ENCODE results near the gene CELA3A. TPM values are rescaled to one million over a fixed set of nuclear protein-coding genes. Genes with fewer than 3 reads are reported as not detected.
"Not testable (repeated sequence)": the region's sequence is repeated elsewhere in the genome, so short reads cannot be mapped to it uniquely, and the experiment has no call there.

The CELA3A gene
- total and polyA plus RNA-seq, 4 donors = 0.06 to 0.23 TPM; not detected in 2

GRCh38 chr1:21972973-21973441 lies 28.4 kb upstream of the CELA3A start:
- peak overlapping the region in 1 of 2 donors; percentile 35 for H3K27ac ChIP-seq (ENCODE audit: low read depth in 1 of 2, low read length in 2 of 2)
- H3K27me3 ChIP-seq (ENCODE audit: control insufficient read depth in 4 of 4, insufficient read depth in 4 of 4, low read length in 3 of 4); H3K36me3 ChIP-seq (ENCODE audit: control insufficient read depth in 4 of 4, insufficient read depth in 3 of 4, low read depth in 1 of 4, low read length in 3 of 4); H3K4me3 ChIP-seq (ENCODE audit: low read depth in 1 of 3, low read length in 3 of 3); DNase-seq (ENCODE audit: low spot score); H3K4me1 ChIP-seq (ENCODE audit: control insufficient read depth in 4 of 4, insufficient read depth in 4 of 4, low read length in 3 of 4); H3K9ac ChIP-seq (ENCODE audit: low read depth in 1 of 2, low read length in 2 of 2); H3K9me3 ChIP-seq (ENCODE audit: control insufficient read depth in 4 of 4, low read length in 3 of 4): not testable (repeated sequence)
- peak in 1 of 2 donors; percentile 30 for TF ChIP-seq JUND (IDR thresholded peaks at IDR 0.05)
- TF ChIP-seq SP1 (IDR thresholded peaks at IDR 0.05) = peak; percentile 7
- WGBS = 17% methylated on average over 2 of the region's 2 CpGs

- H3K9ac ChIP-seq (ENCODE audit: low read depth in 1 of 2, low read length in 2 of 2); DNase-seq (ENCODE audit: low spot score); H3K27ac ChIP-seq (ENCODE audit: low read depth in 1 of 2, low read length in 2 of 2); H3K36me3 ChIP-seq (ENCODE audit: control insufficient read depth in 4 of 4, insufficient read depth in 3 of 4, low read depth in 1 of 4, low read length in 3 of 4); H3K4me3 ChIP-seq (ENCODE audit: low read depth in 1 of 3, low read length in 3 of 3); H3K27me3 ChIP-seq (ENCODE audit: control insufficient read depth in 4 of 4, insufficient read depth in 4 of 4, low read length in 3 of 4); H3K4me1 ChIP-seq (ENCODE audit: control insufficient read depth in 4 of 4, insufficient read depth in 4 of 4, low read length in 3 of 4); H3K9me3 ChIP-seq (ENCODE audit: control insufficient read depth in 4 of 4, low read length in 3 of 4): not testable (repeated sequence)
- WGBS = 97% methylated on average over 8 of the region's 8 CpGs
Measured at GRCh38 chr1:21973948-21974347, 27.5 kb upstream of the CELA3A start.

GRCh38 chr1:21974699-21975098 lies 26.8 kb upstream of the CELA3A start:
- not testable (repeated sequence) for H3K36me3 ChIP-seq (ENCODE audit: control insufficient read depth in 4 of 4, insufficient read depth in 3 of 4, low read depth in 1 of 4, low read length in 3 of 4); H3K4me1 ChIP-seq (ENCODE audit: control insufficient read depth in 4 of 4, insufficient read depth in 4 of 4, low read length in 3 of 4); H3K9me3 ChIP-seq (ENCODE audit: control insufficient read depth in 4 of 4, low read length in 3 of 4); H3K27me3 ChIP-seq (ENCODE audit: control insufficient read depth in 4 of 4, insufficient read depth in 4 of 4, low read length in 3 of 4); H3K9ac ChIP-seq (ENCODE audit: low read depth in 1 of 2, low read length in 2 of 2); H3K27ac ChIP-seq (ENCODE audit: low read depth in 1 of 2, low read length in 2 of 2); H3K4me3 ChIP-seq (ENCODE audit: low read depth in 1 of 3, low read length in 3 of 3); DNase-seq (ENCODE audit: low spot score)
- TF ChIP-seq YY1 (IDR thresholded peaks at IDR 0.05) = peak; percentile 21
- peak; percentile 24 for TF ChIP-seq SP1 (IDR thresholded peaks at IDR 0.05)
- TF ChIP-seq RXRA (IDR thresholded peaks at IDR 0.05) = peak; percentile 39 to 54
- TF ChIP-seq NR2F2 (IDR thresholded peaks at IDR 0.05) = peak; percentile 8
- WGBS = 46% methylated on average over 6 of the region's 6 CpGs

GRCh38 chr1:21975296-21975695 lies 26.2 kb upstream of the CELA3A start:
- H3K27ac ChIP-seq (ENCODE audit: low read depth in 1 of 2, low read length in 2 of 2); H3K9ac ChIP-seq (ENCODE audit: low read depth in 1 of 2, low read length in 2 of 2); H3K9me3 ChIP-seq (ENCODE audit: control insufficient read depth in 4 of 4, low read length in 3 of 4); H3K36me3 ChIP-seq (ENCODE audit: control insufficient read depth in 4 of 4, insufficient read depth in 3 of 4, low read depth in 1 of 4, low read length in 3 of 4); H3K4me3 ChIP-seq (ENCODE audit: low read depth in 1 of 3, low read length in 3 of 3); H3K27me3 ChIP-seq (ENCODE audit: control insufficient read depth in 4 of 4, insufficient read depth in 4 of 4, low read length in 3 of 4); H3K4me1 ChIP-seq (ENCODE audit: control insufficient read depth in 4 of 4, insufficient read depth in 4 of 4, low read length in 3 of 4); DNase-seq (ENCODE audit: low spot score): not testable (repeated sequence)
- 94% methylated on average over 9 of the region's 9 CpGs for WGBS

- not testable (repeated sequence) for H3K9ac ChIP-seq (ENCODE audit: low read depth in 1 of 2, low read length in 2 of 2); H3K36me3 ChIP-seq (ENCODE audit: control insufficient read depth in 4 of 4, insufficient read depth in 3 of 4, low read depth in 1 of 4, low read length in 3 of 4); H3K27me3 ChIP-seq (ENCODE audit: control insufficient read depth in 4 of 4, insufficient read depth in 4 of 4, low read length in 3 of 4); DNase-seq (ENCODE audit: low spot score); H3K27ac ChIP-seq (ENCODE audit: low read depth in 1 of 2, low read length in 2 of 2); H3K4me3 ChIP-seq (ENCODE audit: low read depth in 1 of 3, low read length in 3 of 3); H3K9me3 ChIP-seq (ENCODE audit: control insufficient read depth in 4 of 4, low read length in 3 of 4); H3K4me1 ChIP-seq (ENCODE audit: control insufficient read depth in 4 of 4, insufficient read depth in 4 of 4, low read length in 3 of 4)
- 93% methylated on average over 9 of the region's 9 CpGs for WGBS
Measured at GRCh38 chr1:21976703-21977239, 24.7 kb upstream of the CELA3A start, which contains the start of gene CELA3B. Gene CELA3B, plus strand, starts transcription at chr1:21977022. Its CDS starts 18 bp downstream, at chr1:21977040.

GRCh38 chr1:21978209-21978608 lies 23.2 kb upstream of the CELA3A start:
- not testable (repeated sequence) for H3K9me3 ChIP-seq (ENCODE audit: control insufficient read depth in 4 of 4, low read length in 3 of 4); H3K9ac ChIP-seq (ENCODE audit: low read depth in 1 of 2, low read length in 2 of 2); H3K4me3 ChIP-seq (ENCODE audit: low read depth in 1 of 3, low read length in 3 of 3); H3K36me3 ChIP-seq (ENCODE audit: control insufficient read depth in 4 of 4, insufficient read depth in 3 of 4, low read depth in 1 of 4, low read length in 3 of 4); H3K27me3 ChIP-seq (ENCODE audit: control insufficient read depth in 4 of 4, insufficient read depth in 4 of 4, low read length in 3 of 4); H3K4me1 ChIP-seq (ENCODE audit: control insufficient read depth in 4 of 4, insufficient read depth in 4 of 4, low read length in 3 of 4); DNase-seq (ENCODE audit: low spot score); H3K27ac ChIP-seq (ENCODE audit: low read depth in 1 of 2, low read length in 2 of 2)
- 93% methylated on average over 11 of the region's 11 CpGs for WGBS

- 75% methylated on average over 19 of the region's 21 CpGs for WGBS
- H3K27ac ChIP-seq (ENCODE audit: low read depth in 1 of 2, low read length in 2 of 2); H3K9ac ChIP-seq (ENCODE audit: low read depth in 1 of 2, low read length in 2 of 2); H3K9me3 ChIP-seq (ENCODE audit: control insufficient read depth in 4 of 4, low read length in 3 of 4); H3K36me3 ChIP-seq (ENCODE audit: control insufficient read depth in 4 of 4, insufficient read depth in 3 of 4, low read depth in 1 of 4, low read length in 3 of 4); H3K27me3 ChIP-seq (ENCODE audit: control insufficient read depth in 4 of 4, insufficient read depth in 4 of 4, low read length in 3 of 4); H3K4me1 ChIP-seq (ENCODE audit: control insufficient read depth in 4 of 4, insufficient read depth in 4 of 4, low read length in 3 of 4); H3K4me3 ChIP-seq (ENCODE audit: low read depth in 1 of 3, low read length in 3 of 3); DNase-seq (ENCODE audit: low spot score): not testable (repeated sequence)
Measured at GRCh38 chr1:21980515-21981220, 20.8 kb upstream of the CELA3A start.

- not testable (repeated sequence) for H3K4me3 ChIP-seq (ENCODE audit: low read depth in 1 of 3, low read length in 3 of 3); H3K9me3 ChIP-seq (ENCODE audit: control insufficient read depth in 4 of 4, low read length in 3 of 4); H3K27ac ChIP-seq (ENCODE audit: low read depth in 1 of 2, low read length in 2 of 2); DNase-seq (ENCODE audit: low spot score); H3K9ac ChIP-seq (ENCODE audit: low read depth in 1 of 2, low read length in 2 of 2); H3K27me3 ChIP-seq (ENCODE audit: control insufficient read depth in 4 of 4, insufficient read depth in 4 of 4, low read length in 3 of 4); H3K4me1 ChIP-seq (ENCODE audit: control insufficient read depth in 4 of 4, insufficient read depth in 4 of 4, low read length in 3 of 4); H3K36me3 ChIP-seq (ENCODE audit: control insufficient read depth in 4 of 4, insufficient read depth in 3 of 4, low read depth in 1 of 4, low read length in 3 of 4)
- 52% methylated on average over 2 of the region's 4 CpGs for WGBS
Measured at GRCh38 chr1:21981253-21981652, 20.2 kb upstream of the CELA3A start.

All from liver (tissue), 9 donors.